Right ventricle myocardium superior (tissue), 1 donor: ENCODE data around the gene SNAP29. TPM values are rescaled to one million over a fixed set of nuclear protein-coding genes. Genes with fewer than 3 reads are reported as not detected.
A peak's percentile ranks its signal among the peaks of the same experiment; 100 is the strongest.
"Not testable (repeated sequence)": the region's sequence is repeated elsewhere in the genome, so short reads cannot be mapped to it uniquely, and the experiment has no call there.

Experiments
- ATAC-seq: fragments of 200-7000 bp; cut with Tn5 transposase; one replicate; pipeline ENCODE4 v1.9.1; 2020; ENCODE audit warnings: mild to moderate bottlenecking; ENCODE audit not compliant: poor library complexity
- DNase-seq: peaks from one replicate; pipeline ENCODE4 v3.0.0-alpha.2; 2020
- intact Hi-C: fragments of 100-400 bp; cut with DNase I; formaldehyde crosslinking; loops from one replicate; pipeline ENCODE4 v1.11.2; 2022
- total RNA-seq: library from RNA; stranded (reverse); fragmentation: NEBNext Ultra II Directional; extraction: Animal tissue kit (Norgen Biotek cat#: 25700); gene quantifications from one replicate; pipeline ENCODE4 v1.2.1, GENCODE V29; 2021
- donor health status: DM: no; HTN: yes; CAD: no; lungs with severe emphysema.

SNAP29 gene
- total RNA-seq, 1 donor from 2014 or later = 22.3 TPM

- DNase-seq (peak; percentile 85), ATAC-seq (peak; percentile 98)
Observed at GRCh38 chr22:20885557-20886323, 26.9 kb downstream of the SNAP29 start.

DNA sequence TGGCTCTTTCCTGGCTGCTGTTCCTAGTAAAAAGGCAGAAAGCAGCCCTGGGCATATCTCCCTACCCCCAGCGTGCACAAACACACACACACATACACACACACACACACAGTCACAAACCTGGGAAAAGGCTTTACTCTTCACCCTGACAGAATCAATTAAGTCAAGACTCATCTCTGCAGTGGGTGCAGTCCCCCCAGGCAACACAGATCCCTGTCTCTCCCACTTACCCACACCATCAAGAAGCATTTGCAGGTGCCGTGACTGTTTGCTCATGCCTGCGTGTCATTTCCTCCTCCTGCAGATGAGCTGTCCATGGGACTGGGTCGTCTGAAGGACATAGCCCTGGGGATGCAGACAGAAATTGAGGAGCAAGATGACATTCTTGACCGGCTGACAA, 28.6 kb downstream of the SNAP29 start:
- intact Hi-C loops = no loop called here
- ATAC-seq = no peak
- DNase-seq = no peak

More at GRCh38 chr22:20885557-20886323, 26.9 kb downstream of the SNAP29 start:
- intact Hi-C loops = no loop called here

DNA sequence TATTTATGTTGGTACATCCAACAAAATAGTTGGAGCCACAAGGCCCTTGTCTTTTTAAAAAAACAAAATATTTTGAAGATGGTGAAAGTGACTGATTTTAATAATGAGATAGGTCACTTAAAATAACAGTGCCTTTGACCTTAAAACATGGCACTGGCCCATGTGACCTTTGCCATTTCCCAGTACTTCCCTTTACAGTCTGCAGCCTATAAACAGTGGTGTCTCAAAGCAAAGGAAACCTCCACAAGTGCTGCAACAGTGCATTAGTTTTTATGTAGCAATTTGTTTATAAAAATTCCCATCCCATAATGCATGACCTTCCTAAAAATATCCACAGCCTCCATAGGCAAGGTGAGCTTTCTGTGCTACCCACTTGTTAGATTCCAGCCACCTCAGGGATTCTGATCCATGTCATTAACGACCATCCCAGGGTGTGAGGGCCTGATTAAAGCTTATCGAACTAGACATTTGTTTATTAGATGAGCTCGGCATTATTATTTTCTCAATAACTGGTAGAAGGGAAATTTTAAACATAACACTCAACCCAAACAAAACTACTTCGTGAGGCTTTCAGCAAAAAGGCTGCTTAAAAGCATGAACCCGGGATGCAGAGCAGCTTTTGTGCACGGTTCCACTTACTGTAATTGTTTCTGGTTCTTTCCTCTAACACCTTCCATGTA, 30.4 kb downstream of the SNAP29 start:
- intact Hi-C loops = no loop called here
- DNase-seq (no peak), ATAC-seq (no peak)

DNA sequence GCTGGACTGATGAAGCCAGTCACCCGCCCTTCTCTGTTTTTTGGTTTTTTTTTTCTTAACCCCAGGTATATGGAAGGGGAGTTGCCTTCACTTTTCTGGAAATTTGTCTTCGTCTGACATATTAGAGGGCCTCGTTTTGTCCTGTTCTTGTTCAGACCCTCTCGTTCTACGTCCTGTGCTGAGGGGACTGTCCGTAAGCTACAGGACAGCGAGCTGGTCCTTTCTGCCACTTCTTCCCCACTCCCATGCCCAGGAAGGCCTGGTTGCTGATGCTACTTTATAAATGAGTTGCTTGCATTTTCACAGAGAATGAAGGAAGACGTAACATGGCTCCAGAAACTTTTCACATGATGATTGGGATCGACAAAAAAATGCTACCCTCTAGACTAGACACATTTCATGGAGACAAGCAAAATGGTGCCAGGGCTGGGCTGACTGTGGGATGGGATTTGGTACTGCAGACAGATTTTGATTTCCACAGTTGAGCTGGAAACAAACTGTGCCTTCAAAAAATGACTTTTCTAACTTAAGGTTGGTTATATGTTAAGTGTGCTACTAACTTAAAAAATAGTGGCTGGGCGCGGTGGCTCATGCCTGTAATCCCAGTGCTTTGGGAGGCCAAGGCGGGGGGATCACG, 31.2 kb downstream of the SNAP29 start:
- intact Hi-C loops = no loop called here
- DNase-seq (no peak), ATAC-seq (no peak)

DNA sequence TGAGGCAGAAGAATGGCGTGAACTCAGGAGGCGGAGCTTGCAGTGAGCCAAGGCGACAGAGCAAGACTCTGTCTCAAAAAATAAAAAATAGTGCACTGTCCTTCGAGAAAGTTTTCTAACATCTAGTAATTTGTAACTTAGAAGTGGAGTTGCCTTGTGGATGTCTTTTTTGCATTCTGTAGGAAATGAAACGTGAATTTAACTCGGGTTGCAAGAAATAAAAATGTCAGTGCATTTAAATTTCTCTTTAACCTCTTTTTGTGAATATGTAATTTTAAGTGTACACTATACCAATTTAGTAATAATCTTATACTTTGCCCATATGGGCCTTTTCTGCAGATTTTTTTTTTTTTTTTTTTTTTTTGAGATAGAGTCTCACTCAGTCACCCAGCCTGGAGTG, 32.2 kb downstream of the SNAP29 start:
- ATAC-seq = no peak
- DNase-seq = no peak
- intact Hi-C loops = no loop called here

DNA sequence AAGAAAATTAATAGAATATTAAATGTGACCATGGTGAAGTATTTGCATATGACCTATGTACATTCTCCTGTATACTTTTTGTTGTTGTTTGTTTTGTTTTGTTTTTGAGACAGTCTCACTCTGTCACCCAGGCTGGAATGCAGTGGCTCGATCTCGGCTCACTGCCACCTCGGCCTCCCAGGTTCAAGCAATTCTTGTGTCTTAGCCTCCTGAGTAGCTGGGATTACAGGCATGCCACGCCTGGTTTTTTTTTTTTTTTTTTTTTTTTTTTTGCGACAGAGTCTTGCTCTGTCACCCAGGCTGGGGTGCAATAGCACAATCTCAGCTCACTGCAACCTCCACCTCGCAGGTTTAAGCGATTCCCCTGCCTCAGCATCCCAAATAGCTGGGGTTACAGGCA, 38.9 kb downstream of the SNAP29 start:
- intact Hi-C loops, ATAC-seq, DNase-seq: not testable (repeated sequence)

DNA sequence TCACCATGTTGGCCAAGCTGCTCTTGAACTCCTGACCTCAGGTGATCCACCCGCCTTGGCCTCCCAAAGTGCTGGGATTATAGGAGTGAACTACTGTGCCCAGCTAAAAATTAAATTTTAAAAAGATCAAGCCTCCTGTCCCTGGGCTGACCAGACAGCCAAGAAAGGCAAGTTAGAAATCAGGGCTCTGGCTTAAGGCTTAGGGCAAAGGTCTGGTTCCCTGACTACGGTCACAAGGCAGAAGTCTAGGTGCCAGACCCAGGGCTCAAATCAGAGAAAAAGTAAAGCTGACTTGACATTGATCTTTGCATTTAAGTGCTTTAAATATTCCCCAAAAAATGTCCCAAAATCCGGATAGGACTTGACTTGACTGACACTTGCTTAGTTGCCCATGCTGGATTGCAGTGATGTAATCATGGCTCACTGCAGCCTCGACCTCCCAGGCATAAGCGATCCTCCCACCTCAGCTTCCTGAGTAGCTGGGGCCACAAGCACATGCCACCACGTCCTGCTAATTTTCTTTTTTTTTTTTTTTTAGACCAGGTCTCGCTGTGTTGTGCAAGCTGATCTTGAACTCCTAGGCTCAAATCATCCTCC, 41.1 kb downstream of the SNAP29 start:
- intact Hi-C loops = no loop called here
- DNase-seq (no peak), ATAC-seq (no peak)

GRCh38 chr22:20901093-20902033, 42.6 kb downstream of the SNAP29 start:
- intact Hi-C loops, ATAC-seq, DNase-seq: not testable (repeated sequence)

- intact Hi-C loops = no loop called here
- DNase-seq (no peak), ATAC-seq (no peak)
Observed at GRCh38 chr22:20903093-20903492, 44.3 kb downstream of the SNAP29 start.

DNA sequence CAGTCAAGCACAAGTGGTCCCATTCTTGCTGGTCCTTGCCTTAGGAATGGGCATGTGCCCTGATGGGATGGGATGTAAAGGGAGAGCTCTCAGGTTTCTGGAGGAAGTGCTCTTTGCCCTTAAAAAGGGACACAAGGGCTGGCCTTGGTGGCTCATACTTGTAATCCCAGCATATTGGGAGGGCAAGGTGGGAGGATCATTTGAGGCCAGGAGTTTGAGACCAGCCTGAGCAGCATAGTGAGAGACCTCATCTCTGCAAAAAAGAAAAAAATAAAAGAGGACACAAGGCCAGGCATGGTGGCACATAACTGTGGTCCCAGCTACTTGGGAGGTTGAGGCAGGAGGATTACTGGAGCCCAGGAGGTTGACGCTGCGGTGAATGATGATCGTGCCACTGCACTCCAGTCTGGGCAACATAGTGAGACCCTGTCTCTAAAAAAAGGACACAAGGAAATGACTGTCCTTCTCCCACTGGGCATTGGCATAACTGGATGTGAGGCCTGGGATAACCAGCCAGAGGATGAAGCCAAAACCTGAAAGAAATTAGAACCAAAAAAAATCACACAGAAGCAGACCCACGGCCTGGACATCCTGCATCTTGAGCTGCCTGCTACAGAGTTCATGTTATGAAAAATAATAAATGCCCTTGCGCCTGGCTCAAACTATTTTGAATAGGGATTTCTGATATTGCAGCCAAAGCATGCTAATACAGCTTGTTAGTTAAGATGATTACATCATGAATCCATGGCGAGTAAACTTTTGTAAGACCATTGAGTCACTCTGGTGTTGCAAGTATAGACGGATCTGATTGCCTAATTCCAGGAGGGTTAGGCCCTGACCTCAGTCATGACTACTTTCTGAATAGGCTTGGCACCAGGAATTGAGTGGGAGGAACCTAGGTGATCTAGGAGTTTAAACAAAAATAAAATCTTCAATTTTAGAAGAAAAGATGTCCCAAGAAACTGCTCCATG, 45.5 kb downstream of the SNAP29 start:
- intact Hi-C loops = no loop called here
- ATAC-seq (peak; percentile 41), DNase-seq (no peak)

DNA sequence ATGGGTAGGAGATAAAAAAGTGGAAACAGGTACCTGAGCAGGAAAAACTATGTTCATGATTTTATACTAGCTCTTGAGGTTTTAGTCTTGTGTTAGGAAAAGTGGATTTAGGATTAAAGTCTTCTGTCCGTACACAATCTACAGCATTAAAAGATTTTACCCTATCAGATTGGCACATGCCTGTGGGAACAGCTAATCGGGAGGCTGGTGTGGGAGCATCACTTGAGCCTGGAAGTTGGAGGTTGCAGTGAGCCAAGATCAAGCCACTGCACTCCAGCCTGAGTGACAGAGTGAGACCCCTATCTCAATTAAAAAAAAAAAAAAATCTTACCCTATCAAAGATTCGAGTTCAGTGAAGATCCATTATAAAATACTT, 46.2 kb downstream of the SNAP29 start:
- ATAC-seq (no peak), DNase-seq (no peak)
- intact Hi-C loops = no loop called here

GRCh38 chr22:20905415-20906386, 46.9 kb downstream of the SNAP29 start:
- no peak for ATAC-seq
- intact Hi-C loops = no loop called here
- DNase-seq = no peak

- intact Hi-C loops = no loop called here
- no peak for DNase-seq
- ATAC-seq = no peak
Observed at GRCh38 chr22:20906387-20906767, 47.6 kb downstream of the SNAP29 start.

- ATAC-seq, DNase-seq, intact Hi-C loops: not testable (repeated sequence)
Observed at GRCh38 chr22:20908717-20909116, 49.9 kb downstream of the SNAP29 start.

- intact Hi-C loops = no loop called here
- ATAC-seq (no peak), DNase-seq (no peak)
Observed at GRCh38 chr22:20909543-20910303, 50.9 kb downstream of the SNAP29 start.

DNA sequence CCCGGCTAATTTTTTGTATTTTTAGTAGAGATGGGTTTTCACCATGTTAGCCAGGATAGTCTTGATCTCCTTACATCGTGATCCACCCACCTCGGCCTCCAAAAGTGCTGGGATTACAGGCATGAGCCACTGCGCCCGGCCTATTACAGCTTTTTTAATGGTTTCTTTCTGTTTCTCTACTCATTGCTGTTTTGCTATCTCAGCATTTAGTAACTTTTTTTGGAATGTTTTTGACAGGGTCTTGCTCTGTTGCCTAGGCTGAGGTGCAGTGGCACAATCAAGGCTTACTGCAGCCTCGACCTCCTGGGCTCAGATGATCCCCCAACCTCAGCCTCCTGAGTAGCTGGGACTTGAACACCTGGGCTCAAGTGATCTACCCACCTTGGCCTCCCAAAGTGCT, 53.7 kb downstream of the SNAP29 start:
- no peak for ATAC-seq
- no peak for DNase-seq
- intact Hi-C loops = no loop called here
